Measurements from ENCODE around the gene THOC7. TPM values are rescaled to one million over a fixed set of nuclear protein-coding genes. Genes with fewer than 3 reads are reported as not detected.

Gene THOC7
- total RNA-seq: 10 to 100 TPM; 85.2 to 88.9 TPM

DNA sequence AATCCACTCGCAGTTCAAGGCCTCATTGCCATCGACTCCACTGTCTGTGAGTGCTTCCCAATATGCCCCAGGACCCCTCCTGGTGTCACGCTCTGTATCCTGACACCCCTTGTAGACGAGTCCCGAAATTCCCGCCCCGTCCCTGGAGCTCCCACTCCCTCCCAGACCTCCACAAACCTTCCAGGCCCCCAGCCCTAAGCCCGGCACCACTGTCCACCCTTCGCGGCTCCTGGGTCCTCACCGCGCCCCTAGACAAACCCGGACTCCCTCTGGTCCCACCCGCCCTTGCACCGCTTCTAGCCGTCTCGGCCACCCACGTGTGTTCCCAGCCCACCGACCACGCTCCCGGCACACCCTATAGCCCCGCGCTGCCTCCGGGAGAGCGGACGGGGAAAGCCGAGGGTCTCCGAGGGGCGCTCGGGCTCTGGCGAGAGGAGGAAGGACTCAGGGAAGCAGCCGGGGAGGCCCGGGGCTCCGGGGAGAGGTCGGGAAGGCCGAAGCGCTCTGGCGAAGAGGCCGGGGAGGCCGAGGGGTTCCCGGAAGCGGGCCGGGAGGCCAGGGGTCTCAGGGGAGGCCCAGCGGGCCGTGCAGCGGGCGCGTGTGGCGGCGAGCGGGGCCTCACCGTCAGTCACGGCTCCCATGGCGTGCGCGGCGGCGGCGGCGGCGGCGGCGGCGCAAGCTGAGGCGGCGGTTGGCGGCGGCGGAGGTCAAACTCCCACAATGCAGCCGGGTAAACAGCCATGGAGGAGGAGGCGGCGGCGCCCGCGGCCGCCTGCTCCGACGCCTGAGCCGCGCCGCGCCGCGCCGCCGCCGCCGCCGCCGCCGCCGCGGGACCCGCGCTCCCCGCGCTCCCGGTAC, at the start of gene THOC7, which contains the start of gene ATXN7:
Gene THOC7, minus strand, starts transcription at position 656 of the 858 bp plus-strand sequence. Its CDS starts 15 bp downstream, at position 641.
Gene ATXN7, plus strand, starts transcription at position 718 of the 858 bp plus-strand sequence. CDS start 48,732 bp downstream, outside the sequence.
- H3K9me3 Mint-ChIP-seq: no peaks in the 10 kb centered on the region
- peak within 1 kb of the TSS; percentile 93 for H3K27ac Mint-ChIP-seq
- CTCF ChIA-PET: interaction anchor here (0.9 kb wide), 1 partner anchor 116 kb away, joined by 3 read pairs; no protein-coding TSS in a partner anchor
- peaks cover 21% of the 10 kb centered on the region for H3K36me3 Mint-ChIP-seq
- POLR2A ChIA-PET: interaction anchor here (0.6 to 1.7 kb wide), 3 partner anchors 29 to 133 kb away, joined by 3 to 10 read pairs (median 3); partner anchors contain the start of gene SCAANT1
- intact Hi-C loops (cut with micrococcal nuclease): loop anchor here (1.0 to 5.0 kb wide), 3 partner anchors 48 to 159 kb away; partner anchors contain the start of gene PSMD6
- peaks cover 43% of the 10 kb centered on the region for H3K4me1 Mint-ChIP-seq (ENCODE audit: low read depth)
- DNase-seq: peak; percentile 70
- H3K4me3 Mint-ChIP-seq: peak within 1 kb of the TSS; percentile 92
- H3K27me3 Mint-ChIP-seq: no peaks in the 10 kb centered on the region

DNA sequence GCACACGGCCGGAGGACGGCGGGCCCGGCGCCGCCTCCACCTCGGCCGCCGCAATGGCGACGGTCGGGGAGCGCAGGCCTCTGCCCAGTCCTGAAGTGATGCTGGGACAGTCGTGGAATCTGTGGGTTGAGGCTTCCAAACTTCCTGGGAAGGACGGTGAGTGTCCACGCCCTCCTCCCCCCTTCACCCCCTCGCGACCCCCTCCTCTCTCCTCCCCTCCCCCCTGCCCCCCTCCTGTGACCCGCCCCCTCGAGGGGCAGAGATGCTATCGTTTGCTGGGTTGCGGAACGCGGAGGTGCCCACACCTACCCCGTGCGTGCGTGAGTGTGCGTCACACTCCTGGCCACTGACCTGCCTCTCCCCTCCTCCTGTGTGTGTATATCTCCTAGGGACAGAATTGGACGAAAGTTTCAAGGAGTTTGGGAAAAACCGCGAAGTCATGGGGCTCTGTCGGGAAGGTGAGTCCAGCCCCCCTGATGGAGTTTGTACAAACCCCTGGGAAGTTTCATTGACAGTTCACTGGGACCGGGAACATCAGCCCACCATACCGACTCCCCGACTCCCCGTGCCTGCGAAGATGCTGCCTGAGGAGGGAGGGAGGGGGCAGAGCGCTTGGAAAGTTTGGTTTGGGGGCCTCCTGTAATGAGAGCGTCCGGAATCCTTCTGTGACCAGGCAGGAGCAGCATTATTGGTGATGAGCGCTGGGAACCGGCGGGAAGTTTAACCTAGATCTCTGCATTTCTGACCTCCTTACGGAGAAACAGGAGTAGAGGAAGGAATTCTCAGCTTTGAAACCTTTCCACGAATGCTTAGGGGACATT, 49.4 kb upstream of the THOC7 start:
- no peaks in the 10 kb centered on the region for H3K27me3 Mint-ChIP-seq
- H3K4me3 Mint-ChIP-seq: peak overlapping the region; percentile 87
- peak; percentile 67 for DNase-seq
- CTCF ChIA-PET: no interaction called here
- H3K4me1 Mint-ChIP-seq (ENCODE audit: low read depth): peaks cover 50% of the 10 kb centered on the region
- H3K27ac Mint-ChIP-seq: peak overlapping the region; percentile 90
- H3K36me3 Mint-ChIP-seq: peaks cover 30% of the 10 kb centered on the region
- H3K9me3 Mint-ChIP-seq: no peaks in the 10 kb centered on the region
- intact Hi-C loops (cut with micrococcal nuclease): loop anchor here (2.0 to 5.0 kb wide), 3 partner anchors 20 to 110 kb away; partner anchors contain the start of gene PSMD6
- POLR2A ChIA-PET: interaction anchor here (0.6 to 1.8 kb wide), 4 partner anchors 40 to 66 kb away, joined by 3 to 10 read pairs (median 4); partner anchors contain the start of genes ATXN7 and THOC7

DNA sequence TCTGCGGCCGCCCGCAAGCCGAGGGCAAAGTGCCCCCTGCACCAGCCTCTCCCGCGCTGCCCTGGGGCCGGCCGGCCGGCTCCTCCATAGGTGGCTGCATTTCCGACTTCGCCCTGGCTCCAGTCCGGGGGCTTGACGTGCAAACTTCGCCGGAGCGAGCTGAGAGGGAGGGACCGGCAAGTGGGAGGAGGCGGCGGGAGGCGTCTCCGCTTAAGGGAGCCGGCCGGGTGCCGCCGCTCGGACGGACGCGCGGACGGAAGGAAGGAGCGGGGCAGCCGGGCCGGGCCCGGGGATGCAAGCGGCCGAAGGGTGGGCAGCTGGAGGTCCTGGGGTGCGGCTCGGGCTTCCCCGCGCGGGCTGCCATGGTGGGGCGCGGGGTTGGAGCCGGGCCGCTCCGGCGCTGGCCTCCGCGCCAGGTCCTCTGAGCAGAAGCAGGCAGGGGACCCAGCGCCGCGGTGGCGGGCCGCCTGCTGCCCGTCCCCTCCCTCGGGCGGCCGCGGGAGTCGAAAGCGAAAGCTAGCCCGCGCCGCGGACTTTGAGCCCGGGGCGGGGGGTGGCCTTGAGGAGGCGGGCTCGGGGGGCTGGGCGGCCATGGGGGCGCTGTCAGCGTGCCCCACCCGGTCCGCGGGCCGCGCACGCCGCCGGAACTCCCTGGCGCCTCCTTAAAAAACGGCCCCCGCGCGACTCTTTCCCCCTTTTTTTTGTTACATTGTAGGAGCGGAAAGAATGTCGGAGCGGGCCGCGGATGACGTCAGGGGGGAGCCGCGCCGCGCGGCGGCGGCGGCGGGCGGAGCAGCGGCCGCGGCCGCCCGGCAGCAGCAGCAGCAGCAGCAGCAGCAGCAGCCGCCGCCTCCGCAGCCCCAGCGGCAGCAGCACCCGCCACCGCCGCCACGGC, 48.5 kb upstream of the THOC7 start, which contains the start of gene SCAANT1:
Gene SCAANT1, minus strand, starts transcription at position 511 of the 895 bp plus-strand sequence.
- Mint-ChIP-seq H3K27me3 (no peaks in the 10 kb centered on the region), H3K4me3 (peak within 1 kb of the TSS; percentile 90), H3K9me3 (no peaks in the 10 kb centered on the region), H3K27ac (peak within 1 kb of the TSS; percentile 93), H3K4me1 (ENCODE audit: low read depth) (peaks cover 41% of the 10 kb centered on the region), H3K36me3 (peaks cover 22% of the 10 kb centered on the region)
- intact Hi-C loops (cut with micrococcal nuclease): loop anchor here (1.0 to 5.0 kb wide), 6 partner anchors 12 to 111 kb away; partner anchors contain the start of gene PSMD6
- CTCF ChIA-PET: interaction anchor here (1.0 to 1.2 kb wide), 2 partner anchors 81 to 111 kb away, joined by 3 to 4 read pairs; partner anchors contain the start of gene PSMD6
- DNase-seq: peak; percentile 85
- POLR2A ChIA-PET: interaction anchor here (0.6 to 1.8 kb wide), 10 partner anchors 8 to 111 kb away, joined by 3 to 10 read pairs (median 4); partner anchors contain the start of genes ATXN7 and THOC7

DNA sequence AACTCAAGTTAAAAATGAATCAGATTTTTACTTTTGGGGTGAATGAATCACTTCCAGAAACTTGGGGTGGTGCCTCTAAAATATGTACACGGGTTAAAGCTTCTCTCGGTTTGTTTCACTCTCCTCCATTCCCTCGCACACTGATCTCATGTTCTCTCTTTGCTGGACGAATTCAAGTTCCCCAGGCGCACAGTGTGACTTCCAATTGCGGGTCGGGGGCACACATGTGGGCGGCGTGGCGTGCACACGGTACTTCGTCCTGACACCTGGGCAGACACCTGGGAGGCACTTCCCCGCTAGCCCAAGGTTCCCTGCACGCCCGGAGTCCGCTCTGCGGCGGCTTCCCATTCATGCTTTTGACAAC, 47.9 kb upstream of the THOC7 start:
- H3K4me3 Mint-ChIP-seq: peak overlapping the region; percentile 90
- peak overlapping the region; percentile 93 for H3K27ac Mint-ChIP-seq
- intact Hi-C loops (cut with micrococcal nuclease): loop anchor here (1.0 to 5.0 kb wide), 4 partner anchors 11 to 81 kb away; no protein-coding TSS in a partner anchor
- POLR2A ChIA-PET: interaction anchor here (0.7 to 1.8 kb wide), 8 partner anchors 9 to 111 kb away, joined by 3 to 10 read pairs (median 4); partner anchors contain the start of genes ATXN7 and THOC7
- no peaks in the 10 kb centered on the region for H3K9me3 Mint-ChIP-seq
- no peaks in the 10 kb centered on the region for H3K27me3 Mint-ChIP-seq
- H3K4me1 Mint-ChIP-seq (ENCODE audit: low read depth): peaks cover 39% of the 10 kb centered on the region
- CTCF ChIA-PET: interaction anchor here (0.6 to 1.2 kb wide), 3 partner anchors 16 to 112 kb away, joined by 3 to 4 read pairs (median 4); partner anchors contain the start of gene PSMD6
- H3K36me3 Mint-ChIP-seq: peaks cover 17% of the 10 kb centered on the region
- no peak for DNase-seq

DNA sequence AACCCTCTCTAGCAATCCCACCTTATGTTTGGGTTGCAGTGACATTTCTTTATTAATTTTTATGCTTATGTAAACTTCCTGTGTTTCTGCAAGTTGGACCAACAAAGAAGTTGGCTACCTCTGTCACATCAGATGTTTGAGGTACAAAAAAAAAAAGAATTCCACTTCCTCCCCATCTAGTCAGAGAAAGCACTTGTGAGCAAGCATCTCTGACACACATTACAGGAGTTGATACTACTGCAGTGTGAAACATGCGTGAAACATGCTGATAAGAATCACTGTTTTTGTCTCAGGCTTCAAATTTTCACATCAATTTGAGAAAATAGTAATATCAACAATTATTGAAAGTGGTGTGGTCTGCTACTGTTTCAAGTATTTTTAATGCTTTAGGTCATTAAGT, 47.3 kb upstream of the THOC7 start:
- intact Hi-C loops (cut with micrococcal nuclease): loop anchor here (1.0 to 5.0 kb wide), 4 partner anchors 11 to 81 kb away; no protein-coding TSS in a partner anchor
- peak overlapping the region; percentile 93 for H3K27ac Mint-ChIP-seq
- peaks cover 37% of the 10 kb centered on the region for H3K4me1 Mint-ChIP-seq (ENCODE audit: low read depth)
- ChIA-PET CTCF (interaction anchor here (0.6 to 1.3 kb wide), 4 partner anchors 15 to 113 kb away, joined by 3 to 4 read pairs (median 4); partner anchors contain the start of gene PSMD6), POLR2A (interaction anchor here (1.0 to 1.8 kb wide), 5 partner anchors 10 to 68 kb away, joined by 3 to 10 read pairs (median 5); partner anchors contain the start of genes ATXN7 and THOC7)
- DNase-seq: no peak
- no peaks in the 10 kb centered on the region for H3K27me3 Mint-ChIP-seq
- H3K9me3 Mint-ChIP-seq: no peaks in the 10 kb centered on the region
- H3K36me3 Mint-ChIP-seq: peaks cover 13% of the 10 kb centered on the region
- H3K4me3 Mint-ChIP-seq: peak overlapping the region; percentile 90

DNA sequence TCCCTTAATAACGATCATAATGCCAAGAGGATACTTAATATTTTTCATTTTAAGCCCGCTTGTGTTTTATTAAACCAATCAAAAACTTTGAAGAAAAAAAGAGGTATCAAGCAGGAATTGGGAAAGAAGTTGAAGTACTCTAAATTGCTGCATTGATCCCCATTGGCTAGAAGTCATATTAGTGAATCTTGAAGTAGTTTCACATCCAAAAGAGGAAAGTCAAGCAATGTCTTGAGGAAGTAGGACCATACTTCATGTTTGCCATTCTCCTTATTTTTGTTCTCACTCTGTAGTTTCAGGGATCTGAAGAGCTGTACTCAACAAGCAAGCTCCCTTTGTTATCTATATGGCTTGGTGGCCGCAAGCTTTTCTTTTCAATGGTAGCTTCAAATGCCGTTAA, 46.4 kb upstream of the THOC7 start:
- intact Hi-C loops (cut with micrococcal nuclease): loop anchor here (5.0 kb wide), 1 partner anchor 82 kb away; no protein-coding TSS in a partner anchor
- no peaks in the 10 kb centered on the region for H3K27me3 Mint-ChIP-seq
- DNase-seq: no peak
- peaks cover 12% of the 10 kb centered on the region for H3K36me3 Mint-ChIP-seq
- CTCF ChIA-PET: interaction anchor here (0.9 to 1.3 kb wide), 4 partner anchors 50 to 574 kb away, joined by 3 to 4 read pairs (median 3); partner anchors contain the start of gene PSMD6
- H3K27ac Mint-ChIP-seq: no peak overlapping the region
- POLR2A ChIA-PET: no interaction called here
- H3K4me3 Mint-ChIP-seq: no peak overlapping the region
- no peaks in the 10 kb centered on the region for H3K9me3 Mint-ChIP-seq
- H3K4me1 Mint-ChIP-seq (ENCODE audit: low read depth): peaks cover 37% of the 10 kb centered on the region

DNA sequence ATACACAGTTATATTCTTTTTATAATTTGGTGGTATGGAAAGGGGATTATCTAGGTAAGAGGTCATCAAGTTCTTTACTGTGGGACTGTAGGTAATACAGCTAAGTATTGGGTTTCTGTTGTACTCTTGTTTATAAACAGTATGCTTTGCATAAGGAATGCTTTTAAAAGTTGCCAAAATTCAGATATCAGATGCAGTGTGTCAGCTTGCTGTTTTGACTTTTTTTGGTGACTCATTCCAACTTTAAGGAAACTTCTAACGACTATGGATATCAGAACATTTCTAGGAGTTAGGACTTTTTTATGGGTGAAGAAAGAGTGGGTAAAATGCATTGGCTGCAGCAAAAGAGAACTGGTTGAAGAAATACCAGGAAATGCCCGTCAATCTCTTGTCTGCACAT, 45.8 kb upstream of the THOC7 start:
- Mint-ChIP-seq H3K36me3 (peaks cover 11% of the 10 kb centered on the region), H3K27ac (no peak overlapping the region), H3K4me3 (no peak overlapping the region), H3K4me1 (ENCODE audit: low read depth) (peaks cover 36% of the 10 kb centered on the region), H3K27me3 (no peaks in the 10 kb centered on the region), H3K9me3 (no peaks in the 10 kb centered on the region)
- no peak for DNase-seq
- intact Hi-C loops (cut with micrococcal nuclease): no loop called here
- POLR2A ChIA-PET: no interaction called here
- CTCF ChIA-PET: interaction anchor here (1.2 to 1.3 kb wide), 2 partner anchors 49 to 59 kb away, joined by 3 read pairs; no protein-coding TSS in a partner anchor

DNA sequence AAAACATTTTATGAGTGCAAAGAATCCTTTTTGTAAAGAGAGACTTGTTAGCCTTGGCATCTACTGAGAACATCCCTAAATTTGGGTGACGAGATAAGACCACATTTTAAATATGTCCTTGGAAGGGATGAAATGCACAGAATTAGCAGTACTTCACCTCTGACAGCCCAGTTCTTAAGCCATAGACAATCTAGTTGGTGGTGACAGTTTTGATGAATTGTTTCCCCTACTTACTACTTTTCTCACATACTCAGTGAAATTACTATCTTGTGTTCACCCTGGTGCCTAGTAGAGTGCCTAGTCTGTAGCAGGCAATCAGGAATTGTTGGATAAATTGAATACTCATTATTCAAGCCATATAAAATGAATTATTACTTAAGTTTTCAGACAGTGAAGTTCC, 45.2 kb upstream of the THOC7 start:
- ChIA-PET POLR2A (no interaction called here), CTCF (no interaction called here)
- Mint-ChIP-seq H3K4me3 (no peak overlapping the region), H3K36me3 (peaks cover 10% of the 10 kb centered on the region), H3K4me1 (ENCODE audit: low read depth) (peaks cover 30% of the 10 kb centered on the region), H3K27me3 (no peaks in the 10 kb centered on the region), H3K27ac (no peak overlapping the region), H3K9me3 (no peaks in the 10 kb centered on the region)
- intact Hi-C loops (cut with micrococcal nuclease): no loop called here
- DNase-seq: no peak

DNA sequence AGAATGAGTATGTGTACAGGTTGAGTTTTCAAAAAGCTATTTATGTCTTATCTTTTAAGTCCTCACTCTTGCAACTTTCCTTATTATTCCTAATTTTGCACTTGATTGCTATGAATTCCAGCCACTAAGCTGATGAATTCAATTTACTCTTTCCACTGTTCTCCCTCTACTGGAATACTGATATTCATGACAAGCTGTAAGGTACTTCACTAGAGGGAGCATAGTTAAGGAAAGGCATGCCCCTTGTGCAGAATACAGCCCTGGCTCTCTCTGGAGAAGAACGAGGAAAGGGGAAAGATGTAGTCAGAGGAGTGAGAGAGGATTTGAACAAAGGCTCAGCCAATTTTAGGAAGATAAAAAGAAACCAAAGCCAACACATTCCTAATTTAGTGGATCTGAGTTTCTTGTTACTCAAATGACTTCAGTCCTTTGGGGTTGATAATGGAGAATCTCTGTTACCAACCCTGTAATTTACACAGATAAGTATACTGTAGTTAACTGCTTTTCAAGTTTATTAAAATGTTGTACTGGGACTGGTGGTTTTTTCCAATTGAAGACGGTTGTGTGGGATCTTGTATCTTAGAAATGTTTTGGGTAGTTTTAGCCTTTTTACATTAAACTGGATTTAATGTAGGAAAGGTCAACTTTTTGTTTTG, 44.6 kb upstream of the THOC7 start:
- DNase-seq: no peak
- intact Hi-C loops (cut with micrococcal nuclease): no loop called here
- Mint-ChIP-seq H3K27ac (no peak overlapping the region), H3K9me3 (no peaks in the 10 kb centered on the region), H3K36me3 (peaks cover 7% of the 10 kb centered on the region), H3K27me3 (no peaks in the 10 kb centered on the region), H3K4me1 (ENCODE audit: low read depth) (peaks cover 24% of the 10 kb centered on the region), H3K4me3 (no peak overlapping the region)
- CTCF ChIA-PET: no interaction called here
- POLR2A ChIA-PET: no interaction called here

Data from activated CD4-positive, alpha-beta memory T cell treated with anti-CD3 and anti-CD28 coated beads for 36 hours (primary cell).